Lung microvascular endothelial cell (primary cell): ENCODE data around the gene KCNK5. TPM values are rescaled to one million over a fixed set of nuclear protein-coding genes. Genes with fewer than 3 reads are reported as not detected.

Experiments used
- total RNA-seq: library from RNA; depleted of rRNA; stranded (reverse); fragments of >200 nt; gene quantifications from 2 replicates; pipeline ENCODE4 v1.2.1, GENCODE V29; 2014

The KCNK5 gene
- total RNA-seq, 1 donor from 2014 or later, result under 0.01 TPM

Other genes starting within 250 kb of the KCNK5 start
- not detected in 2 replicates for gene GLP1R, start 180.7 kb downstream of the KCNK5 start, total RNA-seq
- gene SAYSD1, start 114.3 kb downstream of the KCNK5 start, total RNA-seq, result 6.8 and 8.9 TPM in 2 replicates
- gene KCNK17, start 84.9 kb upstream of the KCNK5 start, total RNA-seq, result not detected in 2 replicates
- gene KCNK16, start 93.2 kb upstream of the KCNK5 start, total RNA-seq, result not detected in 2 replicates